Measurements from ENCODE around the gene SYNPO2.
"Not testable (repeated sequence)": the region's sequence is repeated elsewhere in the genome, so short reads cannot be mapped to it uniquely, and the experiment has no call there.

The SYNPO2 gene

DNA sequence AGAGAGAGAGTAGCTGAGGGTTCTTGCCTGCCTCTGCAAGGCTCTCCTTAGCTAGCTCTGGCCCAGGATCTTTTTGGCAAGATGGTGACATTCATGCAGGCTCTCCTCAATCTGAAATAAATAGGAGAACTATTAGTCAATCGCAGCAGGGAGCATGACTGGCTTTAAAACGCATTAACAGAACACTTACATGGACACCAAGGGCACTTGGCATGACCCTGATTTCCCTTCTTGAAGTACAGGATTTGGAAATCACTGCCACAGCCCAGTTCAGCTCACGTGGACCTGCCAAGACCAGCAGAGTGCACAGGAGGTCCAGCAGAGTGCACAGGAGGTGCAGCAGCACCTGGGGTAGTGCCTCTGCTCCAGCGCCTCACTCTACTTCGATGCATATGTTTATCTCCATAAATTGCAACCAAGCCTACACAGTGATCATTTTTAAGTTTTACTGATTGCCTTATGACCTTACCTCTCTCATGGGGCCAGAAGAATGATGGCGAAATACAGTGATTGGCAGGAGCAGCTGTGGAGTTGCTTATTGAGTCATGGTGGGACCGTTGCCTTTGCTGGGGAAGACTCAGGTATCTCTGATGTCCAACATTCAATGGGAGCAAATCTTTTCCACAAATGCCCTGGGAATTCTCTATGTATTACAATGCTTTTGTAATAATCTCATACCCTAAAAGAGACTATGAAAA, 122.4 kb downstream of the SYNPO2 start:
- DNase-seq (ENCODE audit: insufficient read length, low spot score) (no peak), FAIRE-seq (no peak)
- TF ChIP-seq, protein P1, sequence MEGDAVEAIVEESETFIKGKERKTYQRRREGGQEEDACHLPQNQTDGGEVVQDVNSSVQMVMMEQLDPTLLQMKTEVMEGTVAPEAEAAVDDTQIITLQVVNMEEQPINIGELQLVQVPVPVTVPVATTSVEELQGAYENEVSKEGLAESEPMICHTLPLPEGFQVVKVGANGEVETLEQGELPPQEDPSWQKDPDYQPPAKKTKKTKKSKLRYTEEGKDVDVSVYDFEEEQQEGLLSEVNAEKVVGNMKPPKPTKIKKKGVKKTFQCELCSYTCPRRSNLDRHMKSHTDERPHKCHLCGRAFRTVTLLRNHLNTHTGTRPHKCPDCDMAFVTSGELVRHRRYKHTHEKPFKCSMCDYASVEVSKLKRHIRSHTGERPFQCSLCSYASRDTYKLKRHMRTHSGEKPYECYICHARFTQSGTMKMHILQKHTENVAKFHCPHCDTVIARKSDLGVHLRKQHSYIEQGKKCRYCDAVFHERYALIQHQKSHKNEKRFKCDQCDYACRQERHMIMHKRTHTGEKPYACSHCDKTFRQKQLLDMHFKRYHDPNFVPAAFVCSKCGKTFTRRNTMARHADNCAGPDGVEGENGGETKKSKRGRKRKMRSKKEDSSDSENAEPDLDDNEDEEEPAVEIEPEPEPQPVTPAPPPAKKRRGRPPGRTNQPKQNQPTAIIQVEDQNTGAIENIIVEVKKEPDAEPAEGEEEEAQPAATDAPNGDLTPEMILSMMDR (IDR thresholded peaks at IDR 0.05; ENCODE audit: insufficient read depth, missing control alignments): no peak

DNA sequence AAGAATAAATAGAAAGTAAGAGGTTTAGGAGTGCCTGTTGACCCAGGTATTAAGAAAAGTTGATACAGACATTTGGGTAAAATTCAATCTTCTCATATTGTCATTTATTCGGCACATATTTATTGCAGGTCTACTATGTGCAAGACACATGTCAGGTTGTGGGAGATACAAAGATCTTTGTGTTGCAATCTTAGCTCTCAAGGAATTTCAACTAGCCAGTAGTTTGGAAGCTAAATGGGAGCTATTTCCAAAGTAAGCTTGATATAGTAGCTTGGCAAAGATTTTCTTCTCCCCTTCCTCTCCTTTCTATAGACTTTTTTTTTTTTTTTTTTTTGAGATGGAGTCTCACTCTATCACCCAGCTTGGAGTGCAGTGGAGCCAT, 122.9 kb downstream of the SYNPO2 start:
- DNase-seq (ENCODE audit: insufficient read length, low spot score) (no peak), FAIRE-seq (no peak)
- TF ChIP-seq, protein P1 (IDR thresholded peaks at IDR 0.05; ENCODE audit: insufficient read depth, missing control alignments): no peak

DNA sequence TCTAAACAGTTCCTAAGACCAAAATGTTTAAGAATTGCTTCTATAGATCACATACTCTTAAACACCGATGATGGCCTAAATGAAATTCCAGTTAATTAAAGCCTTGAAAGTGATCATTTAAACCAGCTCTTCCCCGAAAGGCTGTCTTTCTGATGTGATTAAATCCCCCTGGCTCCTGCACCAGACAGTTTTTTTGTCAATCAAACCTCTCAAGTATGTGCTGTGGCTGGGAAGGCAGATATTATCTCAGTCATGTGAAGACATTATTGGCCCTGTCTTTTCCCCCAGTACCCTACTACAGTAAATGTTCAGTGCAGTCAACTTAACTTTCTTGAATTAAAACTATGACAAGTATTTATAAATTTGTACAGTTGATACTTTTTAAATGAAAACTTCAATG, 126.0 kb downstream of the SYNPO2 start:
- no peak for DNase-seq (ENCODE audit: insufficient read length, low spot score)
- FAIRE-seq: no peak
- TF ChIP-seq, protein P1 (IDR thresholded peaks at IDR 0.05; ENCODE audit: insufficient read depth, missing control alignments): no peak

DNA sequence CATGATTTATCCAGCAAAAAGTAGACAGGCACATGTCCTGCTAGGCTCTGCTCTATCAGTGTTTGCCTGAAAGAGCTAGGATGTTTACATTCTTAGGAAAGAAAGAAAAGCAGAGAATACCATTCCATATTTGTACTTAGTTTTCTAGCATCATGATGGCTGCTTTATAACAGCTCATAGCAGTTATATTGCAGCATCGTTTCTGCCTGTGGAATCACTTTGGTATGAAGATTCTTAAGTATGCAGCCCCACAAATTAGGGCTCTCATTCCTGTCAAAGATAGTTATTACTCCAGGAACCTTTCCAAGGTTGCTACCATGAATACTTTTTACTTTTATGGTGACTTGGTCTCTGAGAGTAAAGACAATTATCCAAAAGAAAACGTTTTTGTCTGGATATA, 128.0 kb downstream of the SYNPO2 start:
- TF ChIP-seq, protein P1 (IDR thresholded peaks at IDR 0.05; ENCODE audit: insufficient read depth, missing control alignments): no peak
- FAIRE-seq (no peak), DNase-seq (ENCODE audit: insufficient read length, low spot score) (no peak)

DNA sequence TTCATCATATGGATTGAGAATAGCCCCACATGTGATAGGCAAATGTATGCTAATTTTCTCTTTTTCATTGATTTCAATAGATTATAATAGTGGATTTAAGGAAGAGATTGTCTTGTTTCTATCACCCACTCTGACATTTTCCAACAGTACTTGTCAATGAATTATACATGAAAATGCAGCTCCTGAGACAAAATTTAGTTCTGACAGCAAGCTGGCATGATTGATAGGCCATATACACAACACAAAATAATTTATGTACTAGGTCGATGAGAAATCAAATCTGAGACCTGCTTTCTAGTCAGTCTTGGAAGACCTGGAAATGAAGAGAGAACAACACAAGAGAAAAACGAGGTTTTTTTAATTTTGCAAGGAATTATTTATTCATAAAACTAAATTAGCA, 129.0 kb downstream of the SYNPO2 start:
- TF ChIP-seq, protein P1 (IDR thresholded peaks at IDR 0.05; ENCODE audit: insufficient read depth, missing control alignments): no peak
- FAIRE-seq (no peak), DNase-seq (ENCODE audit: insufficient read length, low spot score) (no peak)

DNA sequence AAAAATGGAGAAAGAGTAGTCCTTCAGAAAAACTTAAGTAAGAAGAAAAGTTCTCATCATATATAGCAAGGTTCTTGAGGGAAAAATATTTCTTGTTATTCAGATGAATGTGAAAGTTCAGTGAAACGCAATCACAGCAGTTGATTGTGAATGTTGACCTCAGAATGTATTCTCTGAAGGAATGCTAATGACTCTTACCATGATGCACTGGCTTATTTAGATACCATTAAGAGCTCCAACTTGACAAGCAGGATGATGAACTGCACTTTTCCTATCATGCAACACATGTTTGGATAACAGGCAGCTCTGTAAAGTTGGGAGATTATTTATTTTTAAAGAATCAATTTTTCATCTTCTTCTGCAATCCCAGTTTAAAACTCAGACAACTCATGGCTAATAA, 131.5 kb downstream of the SYNPO2 start:
- DNase-seq (ENCODE audit: insufficient read length, low spot score): no peak
- TF ChIP-seq, protein P1 (IDR thresholded peaks at IDR 0.05; ENCODE audit: insufficient read depth, missing control alignments): no peak
- FAIRE-seq: no peak

DNA sequence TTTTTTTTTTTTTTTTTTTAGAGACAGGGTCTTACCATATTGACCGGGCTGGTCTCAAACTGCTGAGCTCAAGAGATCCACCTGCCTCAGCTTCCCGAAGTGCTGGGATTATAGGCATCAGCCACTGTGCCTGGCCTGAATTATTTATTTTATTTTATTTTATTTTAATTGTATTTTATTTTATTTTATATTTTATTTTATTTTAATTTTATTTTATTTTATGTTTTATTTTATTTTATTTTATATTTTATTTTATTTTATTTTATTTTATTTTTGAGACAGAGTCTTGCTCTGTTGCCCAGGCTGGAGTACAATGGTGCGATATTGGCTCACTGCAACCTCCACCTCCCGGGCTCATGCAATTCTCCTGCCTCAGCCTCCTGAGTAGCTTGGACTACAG, 133.9 kb downstream of the SYNPO2 start:
- not testable (repeated sequence) for FAIRE-seq; DNase-seq (ENCODE audit: insufficient read length, low spot score)

DNA sequence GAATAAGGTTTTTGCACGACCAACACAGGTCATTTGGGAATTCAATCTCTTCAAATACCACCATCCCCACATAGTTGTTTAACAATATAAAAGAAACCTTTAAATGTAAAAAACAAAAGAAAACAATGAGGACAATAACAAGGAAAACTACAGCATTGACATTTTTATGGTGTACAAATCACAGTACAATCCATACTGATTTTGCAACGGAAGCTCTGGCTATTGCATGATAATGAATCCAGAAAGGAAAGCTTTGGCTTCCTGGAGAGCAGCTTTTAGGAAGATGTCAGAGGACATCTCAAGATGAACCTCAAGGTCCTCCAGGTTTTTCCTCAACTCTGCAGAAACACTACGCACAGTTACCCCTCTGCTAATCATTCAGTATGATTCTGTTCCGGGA, 135.4 kb downstream of the SYNPO2 start:
- TF ChIP-seq, protein P1 (IDR thresholded peaks at IDR 0.05; ENCODE audit: insufficient read depth, missing control alignments): no peak
- FAIRE-seq (no peak), DNase-seq (ENCODE audit: insufficient read length, low spot score) (no peak)

Measured in D721Med (cell line).